ENCODE data around the gene ULK2. TPM values are rescaled to one million over a fixed set of nuclear protein-coding genes. Genes with fewer than 3 reads are reported as not detected.
"Not testable (repeated sequence)": the region's sequence is repeated elsewhere in the genome, so short reads cannot be mapped to it uniquely, and the experiment has no call there.

ULK2 gene
- total RNA-seq, 2 experiments from 2014 or later, result 4.9 to 5.8 TPM

DNA sequence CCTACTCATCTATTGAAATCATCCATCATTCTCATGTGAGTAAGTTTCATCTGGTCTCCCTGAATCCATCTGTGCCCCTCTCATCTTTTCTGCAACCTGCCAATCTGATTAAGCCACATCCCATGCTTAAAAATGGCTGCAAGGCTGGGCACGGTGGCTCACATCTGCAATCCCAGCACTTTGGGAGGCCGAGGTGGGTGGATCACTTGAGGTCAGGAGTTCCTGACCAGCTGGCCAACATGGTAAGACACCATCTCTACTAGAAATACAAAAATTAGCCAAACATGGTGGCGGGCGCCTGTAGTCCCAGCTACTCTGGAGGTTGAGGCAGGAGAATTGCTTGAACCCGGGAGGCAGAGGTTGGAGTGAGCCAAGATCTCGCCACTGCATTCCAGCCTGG is 103.7 kb downstream of the ULK2 start:
- H3K4me1 Mint-ChIP-seq, result peaks cover 13% of the 10 kb centered on the region
- not testable (repeated sequence) for H3K36me3 Mint-ChIP-seq, H3K27ac Mint-ChIP-seq, H3K4me3 Mint-ChIP-seq, H3K27me3 Mint-ChIP-seq, DNase-seq, H3K9me3 Mint-ChIP-seq

DNA sequence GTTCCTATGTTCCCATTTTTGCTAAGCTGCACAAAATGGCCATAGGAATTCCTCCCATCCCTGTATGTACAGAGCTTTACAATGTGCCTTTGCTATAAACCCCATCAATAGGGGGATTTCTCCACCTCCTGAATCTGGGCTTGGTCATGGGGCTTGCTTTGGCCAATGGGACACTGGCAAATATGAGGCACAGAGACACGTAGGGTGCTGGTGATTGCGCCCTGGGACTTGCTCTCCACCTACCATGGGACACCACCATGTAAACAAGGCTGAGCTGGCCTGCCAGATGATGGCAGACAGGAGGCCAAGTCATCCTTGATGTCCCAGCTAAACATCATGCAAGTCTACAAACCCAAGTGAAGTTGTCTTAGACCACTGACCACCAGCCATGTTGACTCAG is 104.3 kb downstream of the ULK2 start:
- no peak for DNase-seq
- peaks cover 12% of the 10 kb centered on the region for H3K4me1 Mint-ChIP-seq
- H3K36me3 Mint-ChIP-seq, result no peaks in the 10 kb centered on the region
- no peak overlapping the region for H3K27ac Mint-ChIP-seq
- H3K4me3 Mint-ChIP-seq, result no peak overlapping the region
- peaks cover 11% of the 10 kb centered on the region for H3K27me3 Mint-ChIP-seq
- no peaks in the 10 kb centered on the region for H3K9me3 Mint-ChIP-seq

DNA sequence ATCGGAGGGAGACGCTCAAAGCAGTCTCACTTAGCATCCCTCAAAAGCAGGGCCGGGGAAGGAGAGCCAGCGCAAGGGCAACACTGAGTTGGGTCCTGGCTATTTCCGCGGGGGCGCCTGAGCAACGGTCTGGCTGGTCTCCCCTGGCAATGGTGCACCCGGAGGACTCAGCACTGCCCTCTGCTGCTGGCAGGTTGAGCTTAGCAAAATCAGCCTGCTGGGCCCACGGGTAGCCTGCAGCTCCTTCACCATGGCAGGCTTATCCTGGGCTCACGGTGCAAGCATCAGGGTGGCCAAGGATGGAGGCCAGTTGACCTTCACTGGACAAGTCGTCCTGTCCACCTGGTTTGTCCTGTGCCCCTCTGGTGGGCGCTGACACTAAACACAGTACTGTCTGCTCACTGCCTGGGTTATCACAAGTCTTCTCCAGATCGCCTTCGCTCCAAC is 105.2 kb downstream of the ULK2 start:
- Mint-ChIP-seq H3K27ac (no peak overlapping the region), H3K4me3 (no peak overlapping the region), H3K36me3 (no peaks in the 10 kb centered on the region), H3K27me3 (peaks cover 14% of the 10 kb centered on the region), H3K4me1 (peaks cover 6% of the 10 kb centered on the region), H3K9me3 (no peaks in the 10 kb centered on the region)
- DNase-seq, result peak; percentile 73

DNA sequence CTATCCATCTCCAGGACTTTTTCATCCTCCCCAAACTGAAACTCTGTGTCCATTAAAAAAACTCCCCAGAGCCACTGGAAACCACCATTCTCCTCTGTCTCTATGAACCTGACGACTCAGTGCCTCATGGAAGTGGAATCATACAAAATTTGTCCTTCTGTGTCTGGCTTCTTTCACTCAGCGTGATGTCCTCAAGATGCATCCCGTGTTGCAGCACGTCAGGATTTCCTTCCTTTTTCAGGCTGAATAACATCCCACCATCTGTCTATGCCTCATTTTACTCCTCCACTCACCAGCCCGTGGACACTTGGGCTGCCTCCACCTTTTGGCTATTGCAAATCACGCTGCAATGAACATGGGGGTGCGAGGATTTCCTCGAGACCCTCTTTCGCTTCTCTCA is 107.0 kb downstream of the ULK2 start:
- no peak overlapping the region for H3K27ac Mint-ChIP-seq
- no peak for DNase-seq
- H3K4me1 Mint-ChIP-seq, result peaks cover 1% of the 10 kb centered on the region
- peaks cover 14% of the 10 kb centered on the region for H3K27me3 Mint-ChIP-seq
- H3K36me3 Mint-ChIP-seq, result no peaks in the 10 kb centered on the region
- no peak overlapping the region for H3K4me3 Mint-ChIP-seq
- H3K9me3 Mint-ChIP-seq, result no peaks in the 10 kb centered on the region

- H3K4me3 Mint-ChIP-seq, result no peak overlapping the region
- H3K27ac Mint-ChIP-seq, result no peak overlapping the region
- H3K27me3 Mint-ChIP-seq, result peaks cover 15% of the 10 kb centered on the region
- H3K4me1 Mint-ChIP-seq, result peaks cover 5% of the 10 kb centered on the region
- no peaks in the 10 kb centered on the region for H3K36me3 Mint-ChIP-seq
- no peak for DNase-seq
- H3K9me3 Mint-ChIP-seq, result no peaks in the 10 kb centered on the region
Observed at GRCh38 chr17:19759568-19760549, 107.9 kb downstream of the ULK2 start.

DNA sequence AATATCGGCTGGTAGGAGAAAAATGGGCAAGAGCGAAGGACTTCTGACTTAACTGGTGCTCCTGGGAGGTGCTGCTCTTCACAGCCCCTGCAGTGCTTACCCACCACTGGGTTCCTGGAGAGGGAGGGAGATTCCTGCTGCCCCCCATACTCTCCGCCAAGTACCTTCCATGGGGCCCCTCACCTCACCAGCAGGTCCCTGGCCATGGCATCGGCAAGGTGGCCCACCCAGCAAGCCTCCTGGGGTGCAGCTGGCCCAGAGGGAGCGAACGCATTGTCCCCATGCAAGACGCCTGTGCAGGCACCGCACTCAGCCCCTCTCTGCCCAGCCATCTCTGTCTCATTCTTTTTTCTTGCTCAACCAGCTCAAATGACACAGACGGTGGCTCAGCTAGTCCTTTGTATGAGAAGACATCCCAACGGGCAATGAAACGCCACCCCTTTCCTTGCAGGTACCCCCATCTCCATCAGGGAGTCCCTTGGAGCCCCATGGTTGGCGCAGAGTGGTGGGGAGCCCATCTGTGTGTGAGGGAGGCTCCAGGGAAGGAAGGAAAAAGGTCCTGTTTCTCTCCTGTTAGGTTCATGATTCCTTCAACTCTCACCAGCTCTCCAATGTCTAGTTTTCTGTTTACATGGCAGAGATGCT is 110.1 kb downstream of the ULK2 start:
- no peaks in the 10 kb centered on the region for H3K9me3 Mint-ChIP-seq
- H3K4me3 Mint-ChIP-seq, result no peak overlapping the region
- H3K27me3 Mint-ChIP-seq, result peaks cover 24% of the 10 kb centered on the region
- no peak overlapping the region for H3K27ac Mint-ChIP-seq
- no peak for DNase-seq
- H3K36me3 Mint-ChIP-seq, result no peaks in the 10 kb centered on the region
- peaks cover 9% of the 10 kb centered on the region for H3K4me1 Mint-ChIP-seq

DNA sequence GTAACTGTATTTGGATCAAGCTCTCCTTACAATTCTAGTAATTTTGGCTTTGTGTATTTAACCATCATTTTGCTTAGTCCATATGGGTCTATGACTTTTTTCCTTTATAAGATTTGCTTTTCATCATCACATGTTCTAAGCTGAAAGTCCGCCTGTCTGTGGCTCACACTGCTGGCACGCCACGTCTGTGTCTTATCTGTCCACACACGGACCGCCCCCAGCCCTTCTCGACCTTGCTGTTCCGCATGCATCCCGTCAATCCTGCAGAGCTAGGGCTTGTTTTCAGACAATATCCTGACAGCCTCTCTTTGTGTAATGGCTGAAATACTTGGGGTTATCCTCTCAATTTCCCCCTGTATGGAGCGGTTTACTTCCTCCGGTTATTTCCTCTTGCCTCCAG is 111.2 kb downstream of the ULK2 start:
- DNase-seq, result no peak
- Mint-ChIP-seq H3K27me3 (peaks cover 24% of the 10 kb centered on the region), H3K4me1 (peaks cover 9% of the 10 kb centered on the region), H3K27ac (no peak overlapping the region), H3K4me3 (no peak overlapping the region), H3K9me3 (no peaks in the 10 kb centered on the region), H3K36me3 (no peaks in the 10 kb centered on the region)

- H3K4me3 Mint-ChIP-seq, result no peak overlapping the region
- H3K4me1 Mint-ChIP-seq, result peaks cover 9% of the 10 kb centered on the region
- peaks cover 24% of the 10 kb centered on the region for H3K27me3 Mint-ChIP-seq
- H3K9me3 Mint-ChIP-seq, result no peaks in the 10 kb centered on the region
- H3K36me3 Mint-ChIP-seq, result no peaks in the 10 kb centered on the region
- DNase-seq, result peak; percentile 29
- peak overlapping the region; percentile 66 for H3K27ac Mint-ChIP-seq
Observed at GRCh38 chr17:19755821-19756510, 111.8 kb downstream of the ULK2 start.

GRCh38 chr17:19755392-19755791 is 112.3 kb downstream of the ULK2 start:
- H3K4me3 Mint-ChIP-seq, result no peak overlapping the region
- H3K27ac Mint-ChIP-seq, result peak overlapping the region; percentile 66
- no peaks in the 10 kb centered on the region for H3K9me3 Mint-ChIP-seq
- H3K27me3 Mint-ChIP-seq, result peaks cover 24% of the 10 kb centered on the region
- H3K36me3 Mint-ChIP-seq, result no peaks in the 10 kb centered on the region
- no peak for DNase-seq
- peaks cover 9% of the 10 kb centered on the region for H3K4me1 Mint-ChIP-seq

DNA sequence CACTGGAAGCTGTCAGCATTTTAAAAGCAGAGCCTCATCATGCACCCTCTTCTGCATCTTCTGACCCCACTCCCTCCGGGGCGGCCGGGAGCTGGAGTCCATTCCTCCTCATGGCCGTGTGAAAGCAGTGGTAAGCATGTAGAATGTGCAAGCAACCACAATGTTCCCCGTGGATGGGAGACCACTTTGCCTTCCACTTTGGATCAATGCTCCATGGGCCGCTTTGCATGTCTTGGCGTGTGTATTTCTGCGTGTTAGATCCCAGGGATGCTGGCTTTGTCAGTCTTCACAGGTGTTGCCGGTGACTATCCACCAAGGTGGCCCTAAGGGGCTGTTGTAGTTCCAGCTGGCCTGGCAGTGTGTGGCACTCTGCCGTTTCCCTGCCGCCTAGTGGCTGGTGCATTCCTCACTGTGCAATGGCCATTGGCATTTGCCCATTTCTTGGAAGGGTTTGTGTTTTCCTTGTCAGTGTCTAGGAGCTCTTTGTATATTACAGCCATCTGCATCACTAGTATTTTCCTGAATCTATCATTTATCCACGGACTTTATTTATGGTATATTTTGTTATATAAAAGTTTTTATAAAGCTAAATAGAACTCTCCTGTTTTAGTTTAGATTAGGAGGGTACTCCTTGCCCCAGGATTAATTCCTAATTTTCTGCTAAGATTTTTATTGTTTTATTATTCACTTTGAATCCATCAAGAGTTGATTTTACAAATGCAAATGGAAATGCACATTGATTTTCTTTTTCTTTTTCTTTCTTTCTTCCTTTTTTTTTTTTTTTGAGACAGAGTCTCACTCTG is 113.9 kb downstream of the ULK2 start:
- Mint-ChIP-seq H3K4me1 (peaks cover 9% of the 10 kb centered on the region), H3K27ac (no peak overlapping the region), H3K9me3 (no peaks in the 10 kb centered on the region), H3K27me3 (peaks cover 20% of the 10 kb centered on the region), H3K4me3 (no peak overlapping the region), H3K36me3 (no peaks in the 10 kb centered on the region)
- no peak for DNase-seq

- H3K4me3 Mint-ChIP-seq, result no peak overlapping the region
- H3K27ac Mint-ChIP-seq, result no peak overlapping the region
- no peaks in the 10 kb centered on the region for H3K9me3 Mint-ChIP-seq
- H3K36me3 Mint-ChIP-seq, result no peaks in the 10 kb centered on the region
- peaks cover 13% of the 10 kb centered on the region for H3K27me3 Mint-ChIP-seq
- H3K4me1 Mint-ChIP-seq, result peaks cover 9% of the 10 kb centered on the region
- no peak for DNase-seq
Observed at GRCh38 chr17:19753051-19753509, 114.7 kb downstream of the ULK2 start.

- no peaks in the 10 kb centered on the region for H3K9me3 Mint-ChIP-seq
- DNase-seq, result no peak
- peaks cover 13% of the 10 kb centered on the region for H3K27me3 Mint-ChIP-seq
- H3K36me3 Mint-ChIP-seq, result no peaks in the 10 kb centered on the region
- H3K4me3 Mint-ChIP-seq, result no peak overlapping the region
- H3K27ac Mint-ChIP-seq, result no peak overlapping the region
- peaks cover 9% of the 10 kb centered on the region for H3K4me1 Mint-ChIP-seq
Observed at GRCh38 chr17:19752216-19753050, 115.3 kb downstream of the ULK2 start.

- Mint-ChIP-seq H3K27ac (no peak overlapping the region), H3K36me3 (no peaks in the 10 kb centered on the region), H3K9me3 (no peaks in the 10 kb centered on the region), H3K27me3 (peaks cover 13% of the 10 kb centered on the region), H3K4me1 (peaks cover 8% of the 10 kb centered on the region), H3K4me3 (no peak overlapping the region)
- DNase-seq, result no peak
Observed at GRCh38 chr17:19750835-19751234, 116.9 kb downstream of the ULK2 start.

All from activated naive CD8-positive, alpha-beta T cell treated with anti-CD3 and anti-CD28 coated beads for 36 hours (primary cell).